ENCODE data around the gene SEC14L2.
"Not testable (repeated sequence)": the region's sequence is repeated elsewhere in the genome, so short reads cannot be mapped to it uniquely, and the experiment has no call there.

- not testable (repeated sequence) for TF ChIP-seq CTCF (IDR thresholded peaks at IDR 0.05; ENCODE audit: low read length); EZH2 (IDR thresholded peaks at IDR 0.05; ENCODE audit: borderline replicate concordance, low read length)
These were observed 4.2 kb downstream of the SEC14L2 start for GRCh38 chr22:30401024-30401423.
